ENCODE results near the gene FAM200C. TPM values are rescaled to one million over a fixed set of nuclear protein-coding genes. Genes with fewer than 3 reads are reported as not detected.

FAM200C gene
- total and polyA plus RNA-seq, 10 donors = 1.6 to 5.9 (median 2.5) TPM

- no peaks in the 10 kb centered on the region for H3K9me3 ChIP-seq
- peaks cover 0 to 10% (median 7%) of the 10 kb centered on the region in 6 donors for H3K4me1 ChIP-seq
- H3K27ac ChIP-seq = no peak overlapping the region
- TF ChIP-seq, protein P1, sequence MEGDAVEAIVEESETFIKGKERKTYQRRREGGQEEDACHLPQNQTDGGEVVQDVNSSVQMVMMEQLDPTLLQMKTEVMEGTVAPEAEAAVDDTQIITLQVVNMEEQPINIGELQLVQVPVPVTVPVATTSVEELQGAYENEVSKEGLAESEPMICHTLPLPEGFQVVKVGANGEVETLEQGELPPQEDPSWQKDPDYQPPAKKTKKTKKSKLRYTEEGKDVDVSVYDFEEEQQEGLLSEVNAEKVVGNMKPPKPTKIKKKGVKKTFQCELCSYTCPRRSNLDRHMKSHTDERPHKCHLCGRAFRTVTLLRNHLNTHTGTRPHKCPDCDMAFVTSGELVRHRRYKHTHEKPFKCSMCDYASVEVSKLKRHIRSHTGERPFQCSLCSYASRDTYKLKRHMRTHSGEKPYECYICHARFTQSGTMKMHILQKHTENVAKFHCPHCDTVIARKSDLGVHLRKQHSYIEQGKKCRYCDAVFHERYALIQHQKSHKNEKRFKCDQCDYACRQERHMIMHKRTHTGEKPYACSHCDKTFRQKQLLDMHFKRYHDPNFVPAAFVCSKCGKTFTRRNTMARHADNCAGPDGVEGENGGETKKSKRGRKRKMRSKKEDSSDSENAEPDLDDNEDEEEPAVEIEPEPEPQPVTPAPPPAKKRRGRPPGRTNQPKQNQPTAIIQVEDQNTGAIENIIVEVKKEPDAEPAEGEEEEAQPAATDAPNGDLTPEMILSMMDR (IDR thresholded peaks at IDR 0.05 in 8 of 11, conservative IDR thresholded peaks at IDR 0.05 in 3 of 11) = no peak
- TF ChIP-seq POLR2A (IDR thresholded peaks at IDR 0.05) = no peak
- TF ChIP-seq POLR2AphosphoS5 (IDR thresholded peaks at IDR 0.05) = no peak
- no peak overlapping the region for H3K4me3 ChIP-seq
- intact Hi-C loops (cut with DNase I; ENCODE audit: low total_unique reads) = loop anchor here (5.0 kb wide), 2 partner anchors 150 to 265 kb away; no protein-coding TSS in a partner anchor
- no peaks in the 10 kb centered on the region for H3K36me3 ChIP-seq
- H3K27me3 ChIP-seq (replicated peaks in 1 of 7) = no peaks in the 10 kb centered on the region
- 75 to 92% (median 87%) methylated on average over 6 of the region's 6 CpGs for WGBS, 5 donors
- no peak for DNase-seq
Observed at GRCh38 chr5:160347448-160347847, 52.4 kb downstream of the FAM200C start.

Other genes with a start within 250 kb of the FAM200C start
- not detected for gene FABP6, start 170.5 kb downstream of the FAM200C start, total RNA-seq
- under 1 TPM in 1 of 3 donors, not detected in 2; 0.24 TPM for gene FABP6, start 170.5 kb downstream of the FAM200C start, polyA plus RNA-seq
- 10 to 100 TPM; 11.7 to 24.9 (median 19.3) TPM for gene CCNJL, start 87.5 kb downstream of the FAM200C start, total RNA-seq
- gene CCNJL, start 87.5 kb downstream of the FAM200C start, polyA plus RNA-seq = 1 to 10 TPM; 1.3 to 3.4 (median 1.8) TPM
- under 1 TPM in 4 of 7 donors, not detected in 3; 0.16 to 0.52 (median 0.32) TPM for gene C1QTNF2, start 29.4 kb downstream of the FAM200C start, total RNA-seq
- under 1 TPM; 0.24 to 0.36 (median 0.32) TPM for gene C1QTNF2, start 29.4 kb downstream of the FAM200C start, polyA plus RNA-seq
- gene SLU7, start 19.0 kb upstream of the FAM200C start, total RNA-seq = 100 to 1,000 TPM in 1 of 7 donors, 10 to 100 TPM in 6; 53.6 to 114 (median 58.1) TPM
- 10 to 100 TPM; 32.1 to 40.5 (median 36.6) TPM for gene SLU7, start 19.0 kb upstream of the FAM200C start, polyA plus RNA-seq
- gene PTTG1, start 21.8 kb upstream of the FAM200C start, total RNA-seq = 10 to 100 TPM in 5 of 7 donors, 1 to 10 TPM in 2; 7.9 to 42.2 (median 19.2) TPM
- 10 to 100 TPM; 20.0 to 74.2 (median 23.5) TPM for gene PTTG1, start 21.8 kb upstream of the FAM200C start, polyA plus RNA-seq

All from spleen (tissue), 11 donors.